HG03095 (cell line): ENCODE data around the gene LY86.

Experiments used
- ATAC-seq: cut with Tn5 transposase; IDR thresholded peaks from one replicate; pipeline ENCODE4 v1.9.1; 2021; ENCODE audit warnings: moderate library complexity; ENCODE audit not compliant: unreplicated experiment

The LY86 gene

DNA sequence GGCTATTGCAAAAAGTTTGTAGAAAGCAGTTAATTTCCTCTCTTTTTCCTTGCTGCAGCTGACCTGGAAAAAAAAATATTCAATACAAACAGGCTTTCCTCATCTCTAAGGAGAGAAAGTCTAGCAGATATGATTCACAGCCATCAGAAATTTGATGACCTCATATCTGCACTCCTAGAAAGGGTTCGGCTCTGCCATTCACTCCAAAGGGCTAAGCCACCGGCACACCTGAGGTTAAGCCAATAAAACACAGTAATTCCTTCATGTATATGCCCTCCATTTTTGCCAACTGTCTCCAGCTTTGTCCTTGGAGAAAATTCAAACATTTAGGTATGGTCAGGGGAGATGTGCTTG lies 18.7 kb upstream of the LY86 start:
- no peak for ATAC-seq

- no peak for ATAC-seq
Observed at GRCh38 chr6:6570929-6571671, 17.4 kb upstream of the LY86 start.

DNA sequence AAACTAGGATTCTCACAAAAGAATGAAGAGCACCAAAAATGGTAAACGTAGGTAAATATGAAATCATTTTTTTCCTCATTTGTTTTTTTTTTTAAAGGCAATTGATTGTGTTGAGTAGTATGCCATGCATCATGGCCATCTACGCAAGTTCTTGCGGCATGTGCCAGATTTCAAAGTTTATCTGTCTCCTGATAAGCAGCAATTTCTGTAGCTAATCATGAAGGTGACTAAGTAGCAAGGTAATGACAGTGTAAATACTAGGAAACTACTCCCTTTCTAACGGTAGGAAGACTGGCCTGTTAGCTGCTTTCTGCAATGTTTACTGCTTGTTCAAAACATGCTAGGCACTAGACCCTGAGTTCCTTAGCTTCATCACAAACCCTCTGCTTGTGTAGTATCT lies 13.4 kb upstream of the LY86 start:
- no peak for ATAC-seq

GRCh38 chr6:6577735-6578134 lies 10.8 kb upstream of the LY86 start:
- no peak for ATAC-seq

- ATAC-seq, result no peak
Observed at GRCh38 chr6:6579281-6579680, 9.2 kb upstream of the LY86 start.

- no peak for ATAC-seq
Observed at GRCh38 chr6:6580225-6580856, 8.2 kb upstream of the LY86 start.

- no peak for ATAC-seq
Observed at GRCh38 chr6:6581054-6581453, 7.5 kb upstream of the LY86 start.

GRCh38 chr6:6582131-6582530 lies 6.4 kb upstream of the LY86 start:
- ATAC-seq, result no peak

GRCh38 chr6:6583836-6584235 lies 4.7 kb upstream of the LY86 start:
- no peak for ATAC-seq

DNA sequence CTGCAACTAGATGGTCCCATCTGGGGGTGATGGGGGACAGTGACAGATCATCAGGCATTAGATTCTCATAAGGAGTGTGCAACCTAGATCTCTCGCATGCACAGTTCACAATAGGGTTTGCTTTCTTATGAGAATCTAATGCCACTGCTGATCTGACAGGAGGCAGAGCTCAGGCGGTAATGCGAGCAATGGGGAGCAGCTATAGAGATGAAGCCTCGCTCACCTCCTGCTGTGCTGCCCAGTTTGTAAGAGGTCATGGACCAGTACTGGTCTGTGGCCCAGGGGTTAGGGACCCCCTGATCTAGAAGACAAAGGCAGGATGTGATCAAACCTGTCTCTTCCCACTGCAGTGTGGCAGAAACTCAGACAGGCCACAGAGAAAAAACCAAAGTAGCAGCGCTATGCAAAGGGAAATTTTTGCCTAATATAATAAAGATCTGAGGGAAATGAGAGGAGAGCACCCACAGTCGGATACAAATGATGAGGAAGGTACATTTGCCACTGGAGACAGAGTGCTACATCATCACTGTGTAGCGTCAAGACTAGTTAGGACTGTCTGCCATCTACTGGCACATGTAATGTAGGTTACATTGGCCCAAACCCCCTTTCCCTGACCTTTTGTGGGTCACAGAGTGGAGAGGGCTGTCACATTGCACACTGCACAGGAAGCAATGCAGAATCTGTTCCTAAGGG lies 4.1 kb upstream of the LY86 start:
- no peak for ATAC-seq

DNA sequence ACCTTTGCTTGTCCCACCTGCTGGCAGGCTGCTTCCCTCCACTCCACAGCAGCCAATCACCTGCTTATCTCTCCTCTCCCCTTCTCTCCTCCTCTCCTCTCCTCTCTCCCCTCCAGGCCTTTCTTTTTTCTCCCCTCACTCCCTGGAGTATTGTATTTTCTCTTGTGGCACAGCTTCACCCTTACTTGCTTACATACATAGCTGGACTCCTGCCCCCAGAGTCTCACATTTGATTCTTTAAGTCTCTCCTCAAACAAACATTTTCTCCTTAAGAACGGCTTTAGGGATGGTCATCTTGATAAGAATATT lies 3.6 kb upstream of the LY86 start:
- no peak for ATAC-seq

GRCh38 chr6:6586167-6586566 lies 2.4 kb upstream of the LY86 start:
- ATAC-seq, result no peak

GRCh38 chr6:6586671-6587526 lies 1.6 kb upstream of the LY86 start:
- ATAC-seq, result peak; percentile 44

- ATAC-seq, result no peak
Observed at GRCh38 chr6:6587696-6588063, 840 bp upstream of the LY86 start.

DNA sequence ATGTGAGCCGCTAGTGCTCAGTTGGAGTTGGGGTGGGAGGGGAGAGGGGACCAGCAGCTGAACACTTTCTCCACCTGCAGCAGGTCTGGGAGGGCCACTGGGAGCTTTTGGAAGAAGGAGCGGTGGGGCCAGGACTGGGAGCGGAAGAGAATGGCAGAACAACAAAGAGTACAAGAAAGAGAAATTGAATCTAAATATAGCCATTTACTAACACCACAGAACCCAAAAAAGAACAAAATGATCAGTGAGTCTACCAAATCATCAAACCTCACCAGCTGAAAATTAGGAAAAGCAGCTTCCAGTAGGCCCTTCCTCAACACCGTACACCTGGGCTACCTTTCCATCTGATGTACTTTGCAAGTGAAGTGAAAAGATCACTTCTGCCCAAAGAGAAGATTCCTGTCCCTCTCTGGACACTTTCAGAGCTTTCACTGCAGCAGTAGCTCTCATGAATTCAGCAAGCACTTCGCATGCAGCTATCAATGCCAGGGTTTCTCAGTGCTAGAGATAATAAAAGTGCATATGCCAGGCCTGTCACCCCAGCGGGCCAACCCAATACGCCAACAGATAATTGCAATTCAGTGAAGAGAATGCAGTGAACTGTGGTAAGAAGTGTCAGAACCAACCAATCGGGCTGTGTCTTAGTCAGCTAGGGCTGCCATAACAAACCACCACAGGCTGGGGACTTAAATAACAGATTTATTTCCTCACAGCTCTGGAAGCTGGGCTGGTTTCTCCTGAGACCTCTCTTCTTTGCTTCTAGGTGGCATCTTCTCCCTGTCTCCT lies 597 bp downstream of the LY86 start:
- ATAC-seq, result no peak

GRCh38 chr6:6590530-6590929 lies 2.0 kb downstream of the LY86 start:
- no peak for ATAC-seq

- ATAC-seq, result peak; percentile 38
Observed at GRCh38 chr6:6591778-6592465, 3.4 kb downstream of the LY86 start.

GRCh38 chr6:6592826-6593475 lies 4.4 kb downstream of the LY86 start:
- no peak for ATAC-seq

GRCh38 chr6:6593867-6594468 lies 5.4 kb downstream of the LY86 start:
- no peak for ATAC-seq
